SJSA1 (cell line): ENCODE measurements around the gene CYP11A1. TPM values are rescaled to one million over a fixed set of nuclear protein-coding genes. Genes with fewer than 3 reads are reported as not detected.

Experiments
- DNase-seq, 2 experiments: peaks; one replicate each; pipeline ENCODE4 v3.0.0-alpha.2; 2015 to 2020; ENCODE audit warnings: low spot score in 2 of 2, low read depth in 1 of 2
- H3K27ac ChIP-seq: fragments of 250-450 bp; sonication (Bioruptor Pico); 2 replicates; pipeline ENCODE4 v1.5.1; 2020; ENCODE audit warnings: mild to moderate bottlenecking, moderate library complexity
- H3K27me3 ChIP-seq: fragments of 250-450 bp; sonication (Bioruptor Pico); replicated peaks from 2 replicates; pipeline ENCODE4 v1.5.1; 2020; ENCODE audit warnings: mild to moderate bottlenecking, moderate library complexity
- H3K36me3 ChIP-seq: fragments of 250-450 bp; sonication (Bioruptor Pico); 2 replicates; pipeline ENCODE4 v1.5.1; 2020; ENCODE audit warnings: mild to moderate bottlenecking
- H3K4me1 ChIP-seq: fragments of 250-450 bp; sonication (Bioruptor Pico); replicated peaks from 2 replicates; pipeline ENCODE4 v1.6.1; 2021; ENCODE audit warnings: mild to moderate bottlenecking
- H3K4me3 ChIP-seq: fragments of 250-450 bp; sonication (Bioruptor Pico); 2 replicates; pipeline ENCODE4 v1.5.1; 2020; ENCODE audit warnings: mild to moderate bottlenecking
- H3K9me3 ChIP-seq: fragments of 250-450 bp; sonication (Bioruptor Pico); replicated peaks from 2 replicates; pipeline ENCODE4 v1.5.1; 2020; ENCODE audit warnings: mild to moderate bottlenecking
- total RNA-seq: library from RNA; depleted of rRNA; stranded (reverse); fragments of >200 nt; shearing (Covaris generic); gene quantifications from 2 replicates; pipeline ENCODE4 v1.2.3, GENCODE V29; 2014

The CYP11A1 gene
- total RNA-seq, 1 experiment from 2014 or later: 1.3 TPM

- no peak for DNase-seq
Measured at GRCh38 chr15:74389241-74390048, 22.0 kb upstream of the CYP11A1 start.

GRCh38 chr15:74388363-74388951 is 21.0 kb upstream of the CYP11A1 start:
- Histone ChIP-seq H3K27me3 (no peaks in the 10 kb centered on the region), H3K36me3 (no peaks in the 10 kb centered on the region), H3K9me3 (no peaks in the 10 kb centered on the region), H3K4me1 (peaks cover 20% of the 10 kb centered on the region), H3K27ac (no peak overlapping the region), H3K4me3 (no peak overlapping the region)
- no peak for DNase-seq

More at GRCh38 chr15:74389241-74390048, 22.0 kb upstream of the CYP11A1 start:
- no peaks in the 10 kb centered on the region for H3K9me3 ChIP-seq
- peaks cover 15% of the 10 kb centered on the region for H3K4me1 ChIP-seq
- no peak overlapping the region for H3K27ac ChIP-seq
- no peaks in the 10 kb centered on the region for H3K36me3 ChIP-seq
- no peak overlapping the region for H3K4me3 ChIP-seq
- H3K27me3 ChIP-seq: no peaks in the 10 kb centered on the region

DNA sequence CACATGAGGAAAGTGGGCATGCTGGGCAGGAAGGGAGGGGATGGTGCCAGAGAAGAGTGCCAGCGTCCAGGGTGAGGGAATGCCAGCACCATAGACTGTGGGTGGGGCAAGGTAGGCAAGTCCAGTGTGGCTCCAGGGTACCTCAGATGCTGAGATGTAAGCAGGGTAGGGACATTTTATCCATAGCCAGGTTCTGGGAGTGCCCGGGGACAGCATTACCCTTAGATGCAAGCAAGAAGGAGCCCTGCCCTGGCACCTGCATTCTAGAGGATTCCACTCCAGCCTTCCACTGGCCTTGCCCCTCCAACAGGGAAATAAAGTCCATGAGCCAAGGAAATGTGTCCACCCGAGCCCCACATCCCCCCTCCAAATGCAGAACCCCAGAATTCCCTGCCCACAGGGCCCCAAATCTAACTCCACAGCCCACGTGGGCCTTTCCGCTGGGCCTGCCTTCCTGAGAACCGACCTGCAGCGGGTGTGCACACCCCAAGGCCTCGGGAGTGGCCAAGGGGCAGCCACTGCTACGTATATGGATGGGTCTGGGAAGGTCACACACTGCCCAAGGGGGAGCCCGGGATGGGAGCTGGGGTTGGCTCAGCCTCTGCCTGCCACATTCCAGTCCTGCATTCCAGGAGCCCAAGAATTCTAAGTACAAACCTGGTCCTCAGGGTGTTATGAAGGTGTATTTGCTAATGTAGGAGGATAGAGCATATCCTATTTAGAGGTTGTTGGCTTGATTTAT is 20.3 kb upstream of the CYP11A1 start:
- H3K36me3 ChIP-seq: no peaks in the 10 kb centered on the region
- no peak overlapping the region for H3K27ac ChIP-seq
- H3K27me3 ChIP-seq: no peaks in the 10 kb centered on the region
- DNase-seq: no peak
- H3K4me1 ChIP-seq: peaks cover 20% of the 10 kb centered on the region
- H3K4me3 ChIP-seq: no peak overlapping the region
- H3K9me3 ChIP-seq: no peaks in the 10 kb centered on the region

DNA sequence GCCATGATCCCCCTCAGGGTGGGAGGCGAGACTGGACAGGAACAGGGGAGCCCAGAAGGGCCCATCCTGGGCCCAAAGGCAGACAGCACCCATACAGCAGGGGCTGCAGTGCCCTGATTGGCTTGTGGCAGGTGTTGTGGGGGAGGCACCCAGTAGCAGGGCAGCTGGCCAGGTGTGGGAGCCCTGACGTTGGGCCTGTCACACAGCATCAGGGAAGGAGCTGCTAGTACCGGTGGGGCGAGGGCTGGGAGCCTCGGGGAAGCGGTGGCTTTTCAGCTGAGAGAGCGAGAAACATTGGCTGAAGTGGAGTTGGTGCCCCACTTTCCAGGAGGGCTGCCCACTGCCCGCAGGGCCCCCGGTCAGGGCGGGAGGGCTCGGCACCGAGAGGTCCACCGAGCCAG is 19.7 kb upstream of the CYP11A1 start:
- Histone ChIP-seq H3K4me1 (peaks cover 20% of the 10 kb centered on the region), H3K4me3 (no peak overlapping the region), H3K27me3 (no peaks in the 10 kb centered on the region), H3K27ac (no peak overlapping the region), H3K36me3 (no peaks in the 10 kb centered on the region), H3K9me3 (no peaks in the 10 kb centered on the region)
- DNase-seq: no peak

- no peak overlapping the region for H3K27ac ChIP-seq
- H3K27me3 ChIP-seq: no peaks in the 10 kb centered on the region
- H3K4me1 ChIP-seq: peaks cover 20% of the 10 kb centered on the region
- H3K36me3 ChIP-seq: no peaks in the 10 kb centered on the region
- H3K9me3 ChIP-seq: no peaks in the 10 kb centered on the region
- H3K4me3 ChIP-seq: no peak overlapping the region
- no peak for DNase-seq
Measured at GRCh38 chr15:74386496-74387140, 19.2 kb upstream of the CYP11A1 start.

DNA sequence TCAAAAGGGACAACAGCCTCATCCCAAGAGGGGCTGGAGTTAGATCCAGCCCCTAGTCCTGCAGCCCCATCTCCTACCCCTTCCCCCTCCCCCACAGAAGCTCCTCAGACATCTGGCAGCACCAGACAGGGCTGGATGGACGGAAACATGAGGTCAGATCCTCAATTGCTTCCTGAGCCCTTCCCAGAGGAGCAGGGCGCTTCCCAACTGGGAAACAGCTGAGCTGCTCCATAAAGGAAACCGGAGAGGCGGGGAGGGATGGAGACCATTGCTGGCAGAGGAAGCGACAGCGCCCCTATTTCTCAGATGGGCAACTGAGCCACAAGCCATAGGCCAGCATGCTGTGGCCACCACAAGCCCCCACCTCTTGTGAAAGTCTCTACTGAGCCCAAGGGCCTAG is 18.3 kb upstream of the CYP11A1 start:
- DNase-seq: no peak
- Histone ChIP-seq H3K4me1 (peaks cover 20% of the 10 kb centered on the region), H3K9me3 (no peaks in the 10 kb centered on the region), H3K4me3 (no peak overlapping the region), H3K36me3 (no peaks in the 10 kb centered on the region), H3K27ac (no peak overlapping the region), H3K27me3 (no peaks in the 10 kb centered on the region)

- Histone ChIP-seq H3K9me3 (no peaks in the 10 kb centered on the region), H3K27me3 (no peaks in the 10 kb centered on the region), H3K4me1 (peaks cover 20% of the 10 kb centered on the region), H3K4me3 (no peak overlapping the region), H3K27ac (no peak overlapping the region), H3K36me3 (no peaks in the 10 kb centered on the region)
- no peak for DNase-seq
Measured at GRCh38 chr15:74384881-74385643, 17.6 kb upstream of the CYP11A1 start.

DNA sequence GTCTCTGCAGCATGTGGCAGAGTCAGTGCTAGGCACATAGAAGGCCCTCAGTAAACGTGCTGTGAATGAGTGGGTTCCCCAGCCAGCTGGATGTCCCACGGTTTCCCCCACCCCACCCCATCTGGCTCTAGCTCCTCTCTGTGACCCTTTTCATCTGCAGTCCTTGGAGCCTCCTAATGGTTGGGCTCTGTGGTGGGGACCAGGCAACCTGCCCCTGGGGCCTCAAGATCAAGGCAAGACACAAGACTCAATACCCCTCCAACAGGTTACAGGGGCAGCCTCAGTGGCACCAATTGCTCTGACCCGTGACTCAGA is 17.1 kb upstream of the CYP11A1 start:
- Histone ChIP-seq H3K4me3 (no peak overlapping the region), H3K27me3 (no peaks in the 10 kb centered on the region), H3K27ac (no peak overlapping the region), H3K9me3 (no peaks in the 10 kb centered on the region), H3K4me1 (peaks cover 20% of the 10 kb centered on the region), H3K36me3 (no peaks in the 10 kb centered on the region)
- no peak for DNase-seq

GRCh38 chr15:74383695-74384565 is 16.5 kb upstream of the CYP11A1 start:
- no peak for DNase-seq
- H3K27me3 ChIP-seq: no peaks in the 10 kb centered on the region
- no peaks in the 10 kb centered on the region for H3K9me3 ChIP-seq
- no peak overlapping the region for H3K27ac ChIP-seq
- peaks cover 20% of the 10 kb centered on the region for H3K4me1 ChIP-seq
- H3K36me3 ChIP-seq: no peaks in the 10 kb centered on the region
- H3K4me3 ChIP-seq: no peak overlapping the region

DNA sequence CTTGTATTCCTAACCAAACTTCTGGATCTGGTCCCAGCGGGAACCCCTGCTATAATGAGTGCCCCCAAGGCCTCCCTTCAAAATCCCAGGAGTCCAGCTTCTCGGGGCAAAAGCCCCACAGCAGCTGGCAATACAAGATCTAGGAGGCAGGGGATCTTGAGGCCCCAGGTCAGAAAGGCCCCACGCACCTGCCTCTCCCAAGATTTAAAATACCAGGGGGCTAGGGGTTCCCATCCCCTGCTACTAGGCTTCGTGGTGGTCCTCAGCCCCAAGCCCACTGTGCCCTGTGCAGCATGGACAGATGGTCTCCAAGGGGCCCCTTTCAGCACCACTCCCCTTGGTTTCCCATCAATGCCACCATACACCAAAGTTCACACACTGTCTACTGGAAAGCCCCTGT is 15.8 kb upstream of the CYP11A1 start:
- DNase-seq: no peak
- Histone ChIP-seq H3K4me3 (no peak overlapping the region), H3K27me3 (no peaks in the 10 kb centered on the region), H3K9me3 (no peaks in the 10 kb centered on the region), H3K4me1 (peaks cover 20% of the 10 kb centered on the region), H3K36me3 (no peaks in the 10 kb centered on the region), H3K27ac (no peak overlapping the region)

DNA sequence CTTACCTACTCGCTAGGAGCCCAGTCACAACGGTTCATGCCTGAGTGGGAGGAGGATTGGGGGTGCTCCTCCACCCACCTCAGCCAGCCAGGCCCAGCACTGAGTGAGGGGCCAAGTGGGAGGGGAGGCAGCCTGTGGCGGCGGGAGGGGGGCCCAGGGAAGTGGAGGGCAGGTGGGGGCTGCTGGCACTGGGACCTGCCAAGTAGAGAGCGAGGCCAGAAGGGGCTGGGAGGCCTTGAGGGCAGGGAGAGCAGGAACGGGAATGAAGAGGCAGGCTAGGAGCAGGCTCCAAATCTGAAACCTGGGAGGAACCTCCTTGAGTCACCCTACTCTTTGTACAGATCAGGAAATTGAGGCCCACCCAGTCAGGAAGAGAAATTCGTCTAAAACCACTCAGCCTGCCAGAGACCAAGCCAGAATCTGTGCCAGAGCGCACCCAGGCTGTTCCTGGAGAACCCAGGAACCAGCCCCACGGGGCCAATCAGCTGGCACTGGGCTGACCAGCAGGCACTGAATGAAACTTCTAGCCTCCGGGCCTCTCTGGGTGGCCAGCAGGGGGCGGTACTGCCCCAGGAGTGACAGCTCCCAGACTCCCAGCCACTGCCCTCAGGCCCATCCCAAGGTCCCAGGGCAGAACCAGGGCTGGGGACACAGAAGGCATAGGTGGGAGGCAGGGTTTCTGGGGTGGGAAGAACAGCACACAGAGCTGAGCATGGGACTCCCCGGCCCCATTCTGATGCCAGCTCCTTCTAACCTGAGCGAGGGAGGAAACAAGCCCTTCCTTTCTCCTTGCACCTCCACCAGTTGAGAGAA is 14.8 kb upstream of the CYP11A1 start:
- H3K9me3 ChIP-seq: no peaks in the 10 kb centered on the region
- H3K4me1 ChIP-seq: peaks cover 20% of the 10 kb centered on the region
- no peak overlapping the region for H3K4me3 ChIP-seq
- H3K36me3 ChIP-seq: no peaks in the 10 kb centered on the region
- DNase-seq: peak; percentile 66 to 88
- no peak overlapping the region for H3K27ac ChIP-seq
- no peaks in the 10 kb centered on the region for H3K27me3 ChIP-seq

- DNase-seq: no peak
- Histone ChIP-seq H3K36me3 (no peaks in the 10 kb centered on the region), H3K4me3 (no peak overlapping the region), H3K27ac (no peak overlapping the region), H3K9me3 (no peaks in the 10 kb centered on the region), H3K27me3 (no peaks in the 10 kb centered on the region), H3K4me1 (peaks cover 20% of the 10 kb centered on the region)
Measured at GRCh38 chr15:74381481-74381880, 14.0 kb upstream of the CYP11A1 start.
